Smooth muscle cell (in vitro differentiated cells): ENCODE data around the gene SLC3A2. TPM values are rescaled to one million over a fixed set of nuclear protein-coding genes. Genes with fewer than 3 reads are reported as not detected.

ENCODE experiments used
- DNase-seq: peaks from one replicate; lab custom pipeline; 2025; ENCODE audit not compliant: unreplicated experiment; lab: John Stamatoyannopoulos, UW
- H2AFZ ChIP-seq: fragments of 200-600 bp; sonication (generic); 2 replicates; pipeline ENCODE4 v1.6.0; 2016; ENCODE audit warnings: antibody characterized with exemption, low read depth, mild to moderate bottlenecking
- H3F3A ChIP-seq: fragments of 200-600 bp; sonication (generic); 2 replicates; pipeline ENCODE4 v1.6.0; 2017; ENCODE audit warnings: antibody characterized with exemption, low read depth
- H3K27ac ChIP-seq: fragments of 200-600 bp; sonication (generic); 2 replicates; pipeline ENCODE4 v1.5.1; 2016; ENCODE audit warnings: low read depth, mild to moderate bottlenecking
- H3K27me3 ChIP-seq: fragments of 200-600 bp; sonication (generic); 2 replicates; pipeline ENCODE4 v1.6.1; 2016; ENCODE audit warnings: low read depth, mild to moderate bottlenecking
- H3K36me3 ChIP-seq: fragments of 200-600 bp; sonication (generic); 2 replicates; pipeline ENCODE4 v1.5.1; 2016; ENCODE audit warnings: low read depth
- H3K4me1 ChIP-seq: fragments of 200-600 bp; sonication (generic); 2 replicates; pipeline ENCODE4 v1.5.1; 2016; ENCODE audit warnings: low read depth
- H3K4me2 ChIP-seq: fragments of 200-600 bp; sonication (generic); 2 replicates; pipeline ENCODE4 v1.6.0; 2016; ENCODE audit warnings: mild to moderate bottlenecking
- H3K4me3 ChIP-seq: fragments of 200-600 bp; sonication (generic); 2 replicates; pipeline ENCODE4 v1.5.1; 2016; ENCODE audit warnings: mild to moderate bottlenecking
- H3K79me2 ChIP-seq: fragments of 200-600 bp; sonication (generic); 2 replicates; pipeline ENCODE4 v1.6.0; 2016; ENCODE audit warnings: low read depth, mild to moderate bottlenecking
- H3K9ac ChIP-seq: fragments of 200-600 bp; sonication (generic); 2 replicates; pipeline ENCODE4 v1.6.0; 2016; ENCODE audit warnings: low read depth
- H3K9me3 ChIP-seq: fragments of 200-600 bp; sonication (generic); replicated peaks from 2 replicates; pipeline ENCODE4 v1.5.1; 2016; ENCODE audit warnings: low read depth
- H4K20me1 ChIP-seq: fragments of 200-600 bp; sonication (generic); 2 replicates; pipeline ENCODE4 v1.6.0; 2016; ENCODE audit warnings: low read depth
- CTCF ChIP-seq: fragments of 200-600 bp; sonication (generic); IDR thresholded peaks from 2 replicates; pipeline ENCODE4 v1.5.1; 2017; ENCODE audit warnings: borderline replicate concordance, mild to moderate bottlenecking, antibody characterized with exemption; ENCODE audit not compliant: insufficient read depth, poor library complexity, severe bottlenecking
- WGBS: methylation state at CpG from one replicate; pipeline ENCODE4 v1.1.7; 2016; ENCODE audit warnings: low lambda C conversion rate; 5-methylcytosine and 5-hydroxymethylcytosine counted together
- polyA plus RNA-seq: library from polyadenylated mRNA; unstranded; fragments of >200 nt; fragmentation: Nextera tagmentation; extraction: Ambion mirVana; gene quantifications from 2 replicates; pipeline ENCODE4 v1.2.1, GENCODE V29; 2016
- total RNA-seq: library from RNA; depleted of rRNA; stranded (reverse); fragments of >200 nt; gene quantifications from 2 replicates; pipeline ENCODE4 v1.2.3, GENCODE V29; 2014

SLC3A2 gene
- total and polyA plus RNA-seq, 2 experiments from 2014 or later = 179 to 181 TPM

GRCh38 chr11:62875698-62876478 is 4.8 kb upstream of the SLC3A2 start:
- Histone ChIP-seq H3K4me3 (no peak overlapping the region), H4K20me1 (no peaks in the 10 kb centered on the region), H3K79me2 (peaks cover 10% of the 10 kb centered on the region), H3K36me3 (no peaks in the 10 kb centered on the region), H3F3A (peaks cover 11% of the 10 kb centered on the region), H3K9me3 (no peaks in the 10 kb centered on the region), H3K27me3 (no peaks in the 10 kb centered on the region), H3K27ac (no peak overlapping the region), H3K4me2 (no peak overlapping the region), H2AFZ (no peak overlapping the region), H3K4me1 (peaks cover 9% of the 10 kb centered on the region), H3K9ac (no peak overlapping the region)
- no peak for DNase-seq
- no peak for TF ChIP-seq CTCF
- 61% methylated on average over 7 of the region's 7 CpGs for WGBS

DNA sequence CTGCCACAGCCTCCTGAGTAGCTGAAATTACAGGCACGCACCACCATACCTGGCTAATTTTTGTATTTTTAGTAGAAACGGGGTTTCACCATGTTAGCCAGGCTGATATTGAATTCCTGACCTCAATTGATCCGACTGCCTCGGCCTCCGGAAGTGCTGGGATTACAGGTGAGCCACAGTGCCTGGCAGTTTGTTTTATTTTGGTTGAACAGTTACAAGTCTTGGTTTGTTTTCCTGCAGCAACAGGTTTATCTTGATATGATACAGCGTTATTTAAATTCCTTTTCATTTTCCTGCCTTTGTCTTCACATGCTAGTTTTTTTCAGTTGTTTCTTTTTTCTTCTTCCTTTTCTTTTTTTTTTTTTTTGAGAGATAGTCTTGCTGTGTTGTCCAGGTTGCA is 4.0 kb upstream of the SLC3A2 start:
- peaks cover 9% of the 10 kb centered on the region for H3K4me1 ChIP-seq

GRCh38 chr11:62879235-62879978 is 1.3 kb upstream of the SLC3A2 start:
- Histone ChIP-seq H3K79me2 (peaks cover 39% of the 10 kb centered on the region), H3K9me3 (no peaks in the 10 kb centered on the region), H3K4me3 (peak overlapping the region; percentile 81), H2AFZ (no peak overlapping the region), H3K9ac (peak overlapping the region; percentile 99), H3K27ac (peak overlapping the region; percentile 100), H3K4me1 (peaks cover 28% of the 10 kb centered on the region), H3K4me2 (peak overlapping the region; percentile 86), H3F3A (peaks cover 32% of the 10 kb centered on the region), H3K27me3 (no peaks in the 10 kb centered on the region), H4K20me1 (peaks cover 20% of the 10 kb centered on the region), H3K36me3 (no peaks in the 10 kb centered on the region)
- 85% methylated on average over 7 of the region's 7 CpGs for WGBS
- no peak for DNase-seq
- no peak for TF ChIP-seq CTCF

More for the DNA sequence above, 4.0 kb upstream of the SLC3A2 start:
- 94% methylated on average over 6 of the region's 6 CpGs for WGBS
- no peaks in the 10 kb centered on the region for H3K9me3 ChIP-seq
- no peaks in the 10 kb centered on the region for H3K27me3 ChIP-seq
- H3K79me2 ChIP-seq = peaks cover 12% of the 10 kb centered on the region
- H3K9ac ChIP-seq = no peak overlapping the region
- peaks cover 11% of the 10 kb centered on the region for H3F3A ChIP-seq
- no peaks in the 10 kb centered on the region for H3K36me3 ChIP-seq
- H3K27ac ChIP-seq = no peak overlapping the region
- H3K4me3 ChIP-seq = no peak overlapping the region
- TF ChIP-seq CTCF = no peak
- DNase-seq = no peak
- no peak overlapping the region for H3K4me2 ChIP-seq
- H4K20me1 ChIP-seq = no peaks in the 10 kb centered on the region
- no peak overlapping the region for H2AFZ ChIP-seq
